Activated T-cell treated with anti-CD3 and anti-CD28 coated beads for 24 hours (primary cell): ENCODE data around the gene TMC4.

ENCODE experiments used
- DNase-seq: peaks from one replicate; pipeline ENCODE4 v3.0.0-alpha.2; 2020; ENCODE audit warnings: low read depth

The TMC4 gene

GRCh38 chr19:54154603-54155345, 18.2 kb downstream of the TMC4 start:
- no peak for DNase-seq

GRCh38 chr19:54153731-54154326, 19.1 kb downstream of the TMC4 start:
- DNase-seq = no peak

- no peak for DNase-seq
These were observed 20.0 kb downstream of the TMC4 start for GRCh38 chr19:54152878-54153524.

DNA sequence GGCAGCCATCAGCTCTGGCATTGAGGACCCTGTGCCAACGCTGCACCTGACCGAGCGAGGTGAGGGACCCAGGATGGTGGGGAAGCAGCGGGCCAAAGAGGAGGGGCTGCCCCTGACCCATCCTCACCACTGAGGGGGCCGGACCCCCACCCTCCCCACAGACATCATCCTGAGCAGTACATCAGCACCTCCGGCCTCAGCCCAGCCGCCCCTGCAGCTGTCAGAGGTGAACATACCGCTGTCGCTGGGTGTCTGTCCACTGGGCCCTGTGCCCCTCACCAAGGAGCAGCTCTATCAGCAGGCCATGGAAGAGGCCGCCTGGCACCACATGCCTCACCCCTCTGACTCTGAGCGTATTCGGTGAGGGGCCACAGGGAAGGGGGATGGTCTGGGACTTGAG, 20.7 kb downstream of the TMC4 start:
- DNase-seq = no peak

GRCh38 chr19:54151362-54152035, 21.5 kb downstream of the TMC4 start:
- no peak for DNase-seq

- DNase-seq = no peak
These were observed 23.7 kb downstream of the TMC4 start for GRCh38 chr19:54149021-54149812.

DNA sequence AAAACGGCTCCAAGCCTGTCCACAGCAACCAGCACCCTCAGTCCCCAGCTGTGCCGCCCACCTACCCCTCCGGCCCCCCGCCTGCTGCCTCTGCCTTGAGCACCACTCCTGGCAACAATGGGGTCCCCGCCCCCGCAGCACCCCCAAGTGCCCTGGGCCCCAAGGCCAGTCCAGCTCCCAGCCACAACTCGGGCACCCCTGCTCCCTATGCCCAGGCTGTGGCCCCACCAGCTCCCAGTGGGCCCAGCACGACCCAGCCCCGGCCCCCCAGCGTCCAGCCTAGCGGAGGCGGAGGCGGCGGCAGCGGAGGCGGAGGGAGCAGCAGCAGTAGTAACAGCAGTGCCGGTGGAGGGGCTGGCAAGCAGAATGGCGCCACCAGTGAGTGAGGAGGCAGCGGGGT, 24.8 kb downstream of the TMC4 start:
- no peak for DNase-seq

DNA sequence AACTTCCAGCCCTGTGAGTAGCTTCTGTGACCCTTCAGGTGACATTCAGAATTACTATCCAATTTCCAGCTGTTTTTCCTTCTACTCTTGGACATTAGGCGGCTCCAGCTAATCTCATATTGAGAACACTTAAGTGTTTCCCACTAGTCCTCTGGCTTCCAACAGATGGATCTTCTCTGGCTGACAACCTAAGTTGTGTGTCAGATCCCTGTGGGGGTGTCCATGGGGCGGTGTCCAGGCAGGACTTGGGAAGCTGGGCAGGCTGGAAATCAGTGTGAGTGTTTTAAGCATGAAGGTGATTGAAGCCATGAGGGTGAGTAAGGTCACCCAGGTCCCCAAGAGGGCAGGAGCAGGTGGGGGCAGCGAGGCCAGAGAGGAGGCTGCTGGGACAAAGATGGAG, 25.3 kb downstream of the TMC4 start:
- no peak for DNase-seq

GRCh38 chr19:54145541-54146158, 27.3 kb downstream of the TMC4 start:
- no peak for DNase-seq

- no peak for DNase-seq
These were observed 30.7 kb downstream of the TMC4 start for GRCh38 chr19:54142166-54142780.

DNA sequence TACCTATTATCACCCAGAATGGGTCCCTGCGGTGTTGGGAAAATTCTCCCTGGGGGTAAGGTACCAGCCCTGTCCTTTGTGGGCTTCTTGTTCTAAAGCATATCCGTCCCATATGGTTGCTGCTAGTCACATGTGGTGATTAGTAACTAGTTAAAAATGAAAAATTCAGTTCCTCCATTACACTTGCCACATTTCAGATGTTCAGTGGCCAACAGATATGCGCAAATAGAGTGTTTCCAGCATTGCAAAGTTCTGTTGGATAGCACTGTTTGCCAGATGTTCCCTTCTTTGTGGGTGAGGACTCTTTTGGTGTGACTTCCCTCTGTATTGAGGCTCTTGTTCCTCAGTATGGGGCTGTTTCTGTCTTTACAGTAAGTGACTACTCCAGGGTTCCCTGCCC, 31.6 kb downstream of the TMC4 start:
- no peak for DNase-seq

DNA sequence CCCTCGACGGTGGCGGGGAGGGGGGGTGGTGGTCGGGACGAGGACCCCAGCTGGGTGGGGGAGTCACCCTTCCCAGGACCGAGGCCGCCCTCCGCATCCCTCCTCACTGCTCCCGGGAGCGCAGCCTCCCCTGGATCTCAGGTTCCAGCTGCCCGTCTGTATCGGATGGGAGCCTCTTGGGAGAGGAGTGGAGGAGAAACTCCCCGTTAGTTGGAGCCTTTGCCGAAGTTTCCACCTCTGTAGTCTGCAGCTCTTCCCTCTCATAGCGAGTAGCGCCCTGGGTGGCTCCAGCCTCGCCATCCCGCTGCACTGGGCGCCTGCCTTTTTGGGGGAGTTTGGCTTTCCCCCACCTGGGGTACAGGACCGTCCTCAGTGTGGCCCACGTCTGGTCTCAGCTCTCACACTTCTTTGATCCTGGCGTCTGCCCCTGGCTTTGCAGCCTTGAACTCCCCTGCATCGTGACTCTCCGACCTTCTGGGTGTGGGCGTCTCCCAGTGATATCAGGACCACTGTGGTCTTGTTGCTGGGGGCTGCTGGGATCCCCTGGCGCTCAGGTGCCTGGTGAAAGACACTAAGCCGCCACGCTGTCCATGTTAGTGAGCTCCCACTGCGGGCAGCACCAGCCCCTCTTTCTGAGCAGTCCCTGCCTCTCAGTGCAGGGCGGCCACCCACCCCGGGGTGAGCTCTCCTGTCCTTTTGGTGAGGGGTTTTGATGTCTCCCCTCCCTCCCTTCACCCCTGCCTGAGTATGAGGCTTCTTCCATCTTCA, 34.3 kb downstream of the TMC4 start:
- DNase-seq = no peak

DNA sequence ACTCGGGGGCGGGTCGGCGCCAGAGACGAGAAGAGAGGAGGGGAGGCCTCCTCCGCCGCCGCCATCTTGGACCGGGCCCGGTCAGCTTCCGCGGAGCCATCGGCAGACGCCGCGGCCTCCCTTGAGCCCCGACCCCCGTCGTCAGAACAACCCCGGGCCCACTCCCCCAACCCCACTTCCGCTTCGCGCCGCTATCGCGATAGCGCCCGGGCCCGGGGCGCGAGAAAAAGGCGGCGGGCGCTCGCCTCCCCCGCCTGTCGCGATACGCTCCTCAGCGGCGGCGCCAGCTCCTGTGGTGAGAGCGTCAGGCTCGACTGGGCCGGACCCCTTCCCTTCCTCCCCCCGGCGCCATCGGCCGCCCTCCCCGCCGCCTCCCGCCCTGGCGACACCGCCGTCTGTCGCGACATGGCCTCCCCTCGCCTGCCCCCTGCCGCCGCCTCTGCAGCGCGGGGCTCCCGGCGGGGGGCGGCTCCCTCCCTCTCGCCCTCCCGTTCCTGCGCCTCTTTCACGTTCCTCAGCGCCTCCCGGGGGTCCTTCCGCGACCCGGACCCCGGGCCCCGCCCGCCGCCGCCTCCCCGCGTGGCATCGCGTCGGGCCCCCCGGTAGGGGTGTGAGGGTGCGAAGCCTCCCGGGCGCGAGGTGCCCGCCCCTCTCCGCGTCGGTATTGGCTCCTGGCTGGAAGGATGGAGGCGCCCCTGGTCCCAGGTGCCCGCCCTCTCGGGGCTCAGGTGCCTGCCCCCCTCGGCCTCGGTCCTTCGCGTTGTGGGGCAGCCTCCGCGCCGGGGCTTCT, 35.1 kb downstream of the TMC4 start, which contains the start of gene CNOT3:
Gene CNOT3, plus strand, starts transcription at position 64 of the 790 bp plus-strand sequence. CDS start 5,217 bp downstream, outside the sequence.
- no peak for DNase-seq

DNA sequence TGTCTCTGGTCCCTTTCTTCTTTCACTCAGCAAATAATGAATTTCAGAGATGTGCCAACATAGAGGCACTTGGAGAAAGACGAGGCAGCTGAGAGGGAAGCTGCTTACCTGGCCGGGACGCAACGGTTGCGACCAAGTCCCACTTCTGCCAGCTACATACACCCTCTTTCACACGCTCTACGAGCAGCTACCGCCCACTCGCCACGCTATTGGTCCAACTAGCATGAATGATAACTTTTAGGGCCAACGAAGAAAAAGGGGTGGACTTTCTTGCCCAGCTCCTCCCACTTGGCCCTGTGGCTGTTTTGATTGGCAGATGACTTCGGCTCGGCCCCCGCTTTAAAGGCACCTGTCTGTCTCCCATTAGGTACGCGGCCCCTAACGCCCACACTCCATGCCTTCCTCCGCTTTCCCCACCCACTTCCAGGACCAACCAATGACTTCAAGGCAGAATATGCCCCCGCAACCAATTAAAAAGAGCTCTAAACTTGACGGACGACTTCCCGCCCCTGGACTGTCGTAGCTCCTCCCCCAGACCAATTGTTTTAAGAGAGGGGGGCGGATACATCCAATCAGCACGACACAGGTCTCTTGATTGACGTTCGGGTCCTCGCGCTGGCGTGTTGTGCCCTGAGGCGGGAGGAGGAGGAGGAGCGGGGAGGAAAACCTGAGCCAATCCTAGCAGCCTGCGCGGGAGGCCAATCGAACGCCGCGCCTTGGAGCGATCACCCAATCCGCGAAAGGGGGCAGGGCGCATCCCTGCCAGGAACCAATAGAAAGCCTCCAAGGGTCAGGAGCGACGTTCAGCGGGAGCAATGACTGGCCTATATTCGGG, 35.9 kb downstream of the TMC4 start:
- DNase-seq = peak; percentile 98

GRCh38 chr19:54136086-54136863, 36.7 kb downstream of the TMC4 start:
- DNase-seq = no peak

GRCh38 chr19:54133957-54134590, 38.9 kb downstream of the TMC4 start:
- no peak for DNase-seq

DNA sequence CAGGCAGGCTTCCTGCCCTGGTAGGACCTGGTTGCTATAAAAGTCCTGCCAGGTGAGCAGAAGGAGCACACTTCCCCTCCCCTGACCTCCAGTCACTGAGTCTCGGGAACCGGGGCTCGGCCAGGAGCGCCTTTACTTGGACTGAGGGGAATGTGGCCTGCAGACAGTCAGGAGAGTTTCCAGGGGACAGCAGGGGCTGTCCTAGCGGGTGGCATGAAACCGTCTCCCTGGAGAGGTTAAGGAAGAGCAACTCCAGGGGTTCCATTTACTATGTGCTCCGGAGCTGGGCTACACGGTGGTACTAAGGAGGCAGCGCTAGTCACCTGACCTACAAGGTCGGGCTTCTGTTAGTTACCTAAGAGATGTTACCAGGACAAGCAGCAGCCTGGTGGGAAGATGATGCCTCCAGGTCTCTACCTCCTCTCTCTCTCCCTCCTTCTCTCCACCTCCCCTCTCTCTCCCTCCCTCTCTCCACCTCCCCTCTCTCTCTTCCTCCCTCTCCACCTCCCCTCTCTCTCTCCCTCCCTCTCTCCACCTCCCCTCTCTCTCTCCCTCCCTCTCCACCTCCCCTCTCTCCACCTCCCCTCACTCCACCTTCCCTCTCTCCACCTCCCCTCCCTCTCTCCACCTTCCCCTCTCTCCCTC, 39.5 kb downstream of the TMC4 start:
- DNase-seq = no peak
